ENCODE data around the gene FMNL2.

GRCh38 chr2:152553518-152553917, 218.5 kb downstream of the FMNL2 start:
- TF ChIP-seq, protein P1, sequence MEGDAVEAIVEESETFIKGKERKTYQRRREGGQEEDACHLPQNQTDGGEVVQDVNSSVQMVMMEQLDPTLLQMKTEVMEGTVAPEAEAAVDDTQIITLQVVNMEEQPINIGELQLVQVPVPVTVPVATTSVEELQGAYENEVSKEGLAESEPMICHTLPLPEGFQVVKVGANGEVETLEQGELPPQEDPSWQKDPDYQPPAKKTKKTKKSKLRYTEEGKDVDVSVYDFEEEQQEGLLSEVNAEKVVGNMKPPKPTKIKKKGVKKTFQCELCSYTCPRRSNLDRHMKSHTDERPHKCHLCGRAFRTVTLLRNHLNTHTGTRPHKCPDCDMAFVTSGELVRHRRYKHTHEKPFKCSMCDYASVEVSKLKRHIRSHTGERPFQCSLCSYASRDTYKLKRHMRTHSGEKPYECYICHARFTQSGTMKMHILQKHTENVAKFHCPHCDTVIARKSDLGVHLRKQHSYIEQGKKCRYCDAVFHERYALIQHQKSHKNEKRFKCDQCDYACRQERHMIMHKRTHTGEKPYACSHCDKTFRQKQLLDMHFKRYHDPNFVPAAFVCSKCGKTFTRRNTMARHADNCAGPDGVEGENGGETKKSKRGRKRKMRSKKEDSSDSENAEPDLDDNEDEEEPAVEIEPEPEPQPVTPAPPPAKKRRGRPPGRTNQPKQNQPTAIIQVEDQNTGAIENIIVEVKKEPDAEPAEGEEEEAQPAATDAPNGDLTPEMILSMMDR (IDR thresholded peaks at IDR 0.05) = no peak
- TF ChIP-seq POLR2A (IDR thresholded peaks at IDR 0.05; ENCODE audit: low read depth) = no peak
- no peak for TF ChIP-seq POLR2AphosphoS5 (IDR thresholded peaks at IDR 0.05)
- no peak for TF ChIP-seq EP300 (IDR thresholded peaks at IDR 0.05)

Measured in esophagus muscularis mucosa (tissue), 4 donors.